SH-SY5Y (cell line): Measurements from ENCODE around the gene MFAP4.

ENCODE experiments used
- GATA2 ChIP-seq: IDR thresholded peaks from 2 replicates; pipeline ENCODE4 v1.6.1; 2011; ENCODE audit warnings: mild to moderate bottlenecking, low read depth, low read length
- GATA3 ChIP-seq: IDR thresholded peaks from 2 replicates; pipeline ENCODE4 v1.6.1; 2011; ENCODE audit warnings: low read depth, mild to moderate bottlenecking, low read length, moderate library complexity

GRCh38 chr17:19361944-19362276 is 25.1 kb downstream of the MFAP4 start:
- TF ChIP-seq GATA2 (no peak), GATA3 (no peak)
